ENCODE data around the gene ASRGL1. TPM values are rescaled to one million over a fixed set of nuclear protein-coding genes. Genes with fewer than 3 reads are reported as not detected.

ASRGL1 gene
- total RNA-seq, 3 donors from 2014 or later, result 3.1 to 4.5 (median 4.2) TPM

DNA sequence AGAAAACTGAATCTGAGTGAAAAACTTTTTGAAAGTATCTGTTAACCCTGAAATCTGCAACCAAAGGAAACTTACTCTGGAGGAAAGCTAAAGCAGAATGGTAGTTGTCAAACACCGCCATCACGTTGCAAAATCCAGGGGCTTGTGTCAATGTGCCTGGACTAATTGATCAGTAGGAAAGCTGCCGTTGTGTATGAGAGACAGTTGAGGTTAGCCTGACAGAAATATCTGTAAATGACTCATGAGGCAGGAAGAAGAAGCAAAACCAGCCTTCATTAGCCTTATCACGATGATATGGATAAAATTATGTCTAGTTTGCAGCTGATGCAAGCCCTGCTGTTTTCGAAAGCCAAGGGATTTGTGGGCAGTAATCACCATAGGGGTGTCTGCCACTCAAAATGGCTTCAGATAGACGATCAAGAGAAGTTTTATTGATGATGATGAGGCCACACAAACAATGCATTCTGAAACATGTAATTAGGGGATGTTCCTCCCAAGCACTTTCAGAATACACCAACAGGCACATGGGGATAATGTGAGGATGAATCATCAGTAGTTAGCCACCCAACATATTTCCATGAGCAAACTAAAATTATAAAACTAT, 90.5 kb downstream of the ASRGL1 start:
- Mint-ChIP-seq H3K9me3 (no peaks in the 10 kb centered on the region), H3K36me3 (ENCODE audit: insufficient read depth) (no peaks in the 10 kb centered on the region), H3K27me3 (ENCODE audit: low read depth) (no peaks in the 10 kb centered on the region), H3K4me1 (ENCODE audit: low read depth) (peaks cover 46% of the 10 kb centered on the region), H3K4me3 (peak overlapping the region; percentile 20)
- DNase-seq, result no peak
- peak; percentile 64 to 70 for ATAC-seq

DNA sequence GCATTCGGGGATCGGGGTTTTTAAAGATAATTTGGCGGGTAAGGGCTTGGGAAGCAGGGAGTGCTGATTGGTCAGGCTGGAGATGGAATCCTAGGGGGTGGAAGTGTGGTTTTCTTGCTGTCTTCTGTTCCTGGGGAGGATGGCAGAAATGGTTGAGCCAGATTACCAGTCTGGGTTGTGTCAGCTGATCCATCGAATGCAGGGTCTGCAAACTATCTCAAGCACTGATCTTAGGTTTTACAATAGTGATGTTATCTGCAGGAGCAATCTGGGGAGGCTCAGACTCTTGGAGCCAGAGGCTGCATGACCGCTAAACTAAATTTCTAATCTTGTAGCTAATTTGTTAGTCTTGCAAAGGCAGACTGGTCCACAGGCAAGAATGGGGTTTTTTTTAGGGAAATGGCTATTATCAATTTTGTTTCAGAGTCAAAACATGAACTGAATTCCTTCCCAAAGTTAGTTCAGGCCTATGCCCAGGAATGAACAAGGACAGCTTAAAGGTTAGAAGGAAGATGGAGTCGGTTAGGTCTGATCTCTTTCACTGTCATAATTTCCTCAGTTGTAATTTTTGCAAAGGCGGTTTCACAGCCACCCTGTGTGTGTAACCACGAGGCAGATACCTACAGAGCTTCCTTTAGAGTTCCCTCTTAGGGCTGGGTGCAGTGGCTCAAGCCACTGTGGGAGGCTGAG, 91.8 kb downstream of the ASRGL1 start:
- no peak for DNase-seq
- ATAC-seq, result no peak
- no peaks in the 10 kb centered on the region for H3K27me3 Mint-ChIP-seq (ENCODE audit: low read depth)
- H3K4me3 Mint-ChIP-seq, result no peak overlapping the region
- no peaks in the 10 kb centered on the region for H3K9me3 Mint-ChIP-seq
- peaks cover 57% of the 10 kb centered on the region for H3K4me1 Mint-ChIP-seq (ENCODE audit: low read depth)
- no peaks in the 10 kb centered on the region for H3K36me3 Mint-ChIP-seq (ENCODE audit: insufficient read depth)

DNA sequence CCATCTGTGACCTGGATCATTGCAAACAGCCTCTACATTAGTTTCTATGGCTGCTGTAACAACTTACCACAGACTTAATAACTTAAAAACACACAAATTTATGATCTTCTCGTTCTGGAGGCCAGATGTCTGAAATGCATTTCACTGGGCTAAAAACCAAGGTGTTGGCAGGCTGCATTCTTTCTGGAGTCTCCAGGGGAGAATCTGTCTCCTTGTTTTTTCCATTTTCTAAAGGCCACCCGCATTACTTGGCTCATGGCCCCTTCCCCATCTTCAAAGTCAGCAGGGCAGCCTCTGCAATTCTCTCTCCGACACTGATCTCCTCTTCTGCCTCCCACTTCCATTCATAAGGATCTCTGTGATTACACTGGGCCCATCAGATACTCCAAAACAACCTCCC, 93.2 kb downstream of the ASRGL1 start:
- ATAC-seq (no peak), DNase-seq (no peak)
- peaks cover 61% of the 10 kb centered on the region for H3K4me1 Mint-ChIP-seq (ENCODE audit: low read depth)
- no peak overlapping the region for H3K4me3 Mint-ChIP-seq
- H3K27me3 Mint-ChIP-seq (ENCODE audit: low read depth), result no peaks in the 10 kb centered on the region
- H3K9me3 Mint-ChIP-seq, result no peaks in the 10 kb centered on the region
- H3K36me3 Mint-ChIP-seq (ENCODE audit: insufficient read depth), result no peaks in the 10 kb centered on the region

DNA sequence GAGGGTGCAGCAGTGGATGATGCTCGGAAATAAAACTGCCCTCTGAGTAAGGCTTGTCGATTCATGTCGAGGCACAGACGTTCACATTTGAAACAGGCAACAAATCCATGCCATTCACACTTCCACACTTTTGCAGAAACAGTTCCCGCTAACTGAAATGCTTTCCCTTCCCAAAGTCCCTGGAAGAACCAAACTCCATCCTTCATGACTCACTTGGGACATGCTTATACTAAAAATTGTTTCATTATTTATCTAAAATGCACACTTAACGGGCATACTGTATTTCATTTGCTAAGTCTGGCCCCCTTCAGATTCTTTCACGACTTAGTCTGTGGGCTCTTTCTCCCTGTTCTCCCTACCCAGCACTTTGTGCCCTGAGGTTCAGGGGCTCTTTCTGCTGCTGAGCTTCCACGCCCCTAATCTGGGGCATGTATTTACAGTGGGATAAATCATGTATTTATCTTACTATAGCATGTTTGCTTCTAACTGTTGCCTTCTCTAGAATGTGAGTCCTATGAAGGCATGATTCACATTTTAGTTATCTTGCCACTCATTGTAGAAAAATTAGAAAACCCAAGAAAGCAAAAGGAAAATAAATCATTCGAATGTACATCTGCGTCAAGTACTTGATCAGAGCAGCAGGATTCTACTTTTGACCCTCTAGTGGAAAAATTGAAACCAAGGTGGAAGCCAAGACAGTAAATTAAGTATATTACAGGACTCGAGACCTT, 94.1 kb downstream of the ASRGL1 start:
- ATAC-seq, result no peak
- Mint-ChIP-seq H3K27me3 (ENCODE audit: low read depth) (no peaks in the 10 kb centered on the region), H3K36me3 (ENCODE audit: insufficient read depth) (no peaks in the 10 kb centered on the region), H3K9me3 (no peaks in the 10 kb centered on the region), H3K4me1 (ENCODE audit: low read depth) (peaks cover 60% of the 10 kb centered on the region), H3K4me3 (no peak overlapping the region)
- no peak for DNase-seq

DNA sequence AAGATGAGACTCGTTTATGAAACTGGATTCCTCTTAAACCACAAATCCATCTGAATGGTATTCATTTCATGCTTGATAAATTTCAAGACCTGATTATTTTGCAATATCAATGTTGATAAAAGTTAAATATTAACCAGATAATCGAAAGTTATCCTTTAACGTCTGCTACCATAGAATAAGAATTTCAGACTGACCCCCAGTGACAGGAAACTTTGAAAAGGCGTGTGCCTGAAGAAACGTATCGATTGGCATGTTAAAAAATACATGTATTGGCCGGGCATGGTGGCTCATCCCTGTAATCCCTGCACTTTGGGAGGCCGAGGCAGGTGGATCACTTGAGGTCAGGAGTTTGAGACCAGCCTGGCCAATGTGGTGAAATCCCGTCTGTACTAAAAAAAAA, 95.4 kb downstream of the ASRGL1 start:
- peaks cover 49% of the 10 kb centered on the region for H3K4me1 Mint-ChIP-seq (ENCODE audit: low read depth)
- H3K36me3 Mint-ChIP-seq (ENCODE audit: insufficient read depth), result no peaks in the 10 kb centered on the region
- no peak overlapping the region for H3K4me3 Mint-ChIP-seq
- DNase-seq, result no peak
- ATAC-seq, result no peak
- H3K27me3 Mint-ChIP-seq (ENCODE audit: low read depth), result no peaks in the 10 kb centered on the region
- no peaks in the 10 kb centered on the region for H3K9me3 Mint-ChIP-seq

DNA sequence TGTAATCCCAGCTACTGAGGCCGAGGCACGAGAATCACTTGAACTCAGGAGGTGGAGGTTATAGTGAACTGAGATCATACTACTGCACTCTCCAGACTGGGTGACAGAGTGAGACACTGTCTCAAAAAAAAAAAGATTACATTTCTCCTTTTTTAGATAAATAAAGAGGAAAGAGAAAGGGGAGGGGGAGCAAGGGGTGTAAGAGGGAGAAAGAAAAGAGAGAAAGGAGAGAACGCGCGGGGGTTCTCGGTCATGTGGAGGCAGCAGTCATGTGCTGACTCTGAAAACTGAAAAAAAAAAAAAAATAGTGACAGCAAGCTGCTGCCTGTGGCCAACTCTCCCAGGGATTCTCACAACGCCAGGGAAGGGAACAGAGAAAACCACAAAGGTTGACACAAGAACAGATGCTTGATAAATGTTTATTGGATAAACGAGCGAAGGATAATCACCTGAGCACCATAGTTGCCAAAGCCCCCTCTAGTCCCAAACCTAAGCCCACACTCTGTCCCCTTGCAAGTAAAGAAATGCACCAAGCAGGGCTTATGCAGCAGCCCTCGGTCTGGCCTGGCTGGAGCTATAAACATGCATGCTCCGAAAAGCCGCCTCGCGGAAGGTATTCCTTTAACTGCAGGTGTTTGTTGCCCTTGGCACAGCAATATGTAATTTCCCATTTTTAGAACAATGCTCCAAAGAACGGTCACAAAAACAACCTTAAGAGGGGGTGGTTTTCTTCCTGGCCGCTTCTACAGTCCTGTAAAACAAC, 96.1 kb downstream of the ASRGL1 start:
- peaks cover 43% of the 10 kb centered on the region for H3K4me1 Mint-ChIP-seq (ENCODE audit: low read depth)
- no peak for DNase-seq
- no peaks in the 10 kb centered on the region for H3K9me3 Mint-ChIP-seq
- no peaks in the 10 kb centered on the region for H3K27me3 Mint-ChIP-seq (ENCODE audit: low read depth)
- no peak overlapping the region for H3K4me3 Mint-ChIP-seq
- H3K36me3 Mint-ChIP-seq (ENCODE audit: insufficient read depth), result no peaks in the 10 kb centered on the region
- no peak for ATAC-seq

DNA sequence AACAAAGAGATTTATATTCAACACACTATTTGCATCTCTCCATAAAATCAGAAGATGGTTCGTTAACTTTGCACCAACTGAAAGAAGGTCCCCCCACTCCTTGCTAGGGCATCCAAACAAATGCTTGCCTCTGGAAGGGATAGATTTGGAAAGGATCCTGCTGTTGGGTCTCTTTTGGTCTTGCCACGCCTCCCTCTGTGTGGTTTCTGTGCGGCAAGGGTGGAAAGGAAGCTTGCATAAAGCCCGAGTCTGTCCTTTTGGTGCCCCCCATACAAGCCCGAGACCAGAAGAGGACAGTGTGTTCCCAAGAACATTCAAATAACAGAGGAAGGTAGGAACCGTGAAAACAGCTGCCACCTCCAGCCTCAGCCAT, 96.6 kb downstream of the ASRGL1 start:
- ATAC-seq (no peak), DNase-seq (no peak)
- H3K4me1 Mint-ChIP-seq (ENCODE audit: low read depth), result peaks cover 37% of the 10 kb centered on the region
- H3K9me3 Mint-ChIP-seq, result no peaks in the 10 kb centered on the region
- no peaks in the 10 kb centered on the region for H3K36me3 Mint-ChIP-seq (ENCODE audit: insufficient read depth)
- H3K4me3 Mint-ChIP-seq, result no peak overlapping the region
- no peaks in the 10 kb centered on the region for H3K27me3 Mint-ChIP-seq (ENCODE audit: low read depth)

DNA sequence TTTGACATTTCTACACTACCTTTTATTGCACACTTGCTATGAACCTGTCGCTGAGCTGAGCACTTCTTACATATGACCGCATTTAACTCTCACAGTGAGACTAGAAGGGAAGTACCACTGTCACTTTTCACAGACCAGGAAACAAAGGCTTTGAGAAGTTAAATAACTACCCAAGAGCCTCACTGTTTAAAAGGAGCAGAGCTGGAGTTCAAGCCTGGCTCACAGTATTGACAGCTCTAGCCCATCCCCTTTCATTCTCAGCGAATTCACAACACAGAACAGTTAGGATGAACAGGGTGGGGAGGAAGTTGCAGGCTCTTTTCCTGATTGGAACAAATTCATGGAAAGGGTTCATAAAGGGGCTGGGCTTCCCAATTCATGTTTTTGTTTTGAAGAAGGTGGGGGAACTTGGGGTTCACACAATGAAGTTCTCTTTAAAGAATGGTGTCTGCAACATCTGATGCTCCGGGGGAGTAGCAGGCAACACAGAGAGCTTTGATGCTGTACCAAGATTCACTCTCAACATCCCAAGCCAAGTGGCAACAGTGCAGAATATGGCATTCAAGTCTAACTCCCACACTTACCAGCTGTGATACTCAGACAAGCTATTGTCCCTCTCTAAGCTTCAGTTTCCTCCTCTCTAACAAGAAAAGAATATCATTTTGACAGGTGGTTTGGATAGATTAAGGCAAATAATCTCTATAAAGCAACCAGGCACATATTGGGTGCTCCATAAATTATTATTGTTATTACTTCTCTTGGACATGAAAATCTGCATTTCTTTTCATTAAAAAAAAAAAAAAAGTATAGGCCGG, 98.8 kb downstream of the ASRGL1 start:
- Mint-ChIP-seq H3K4me3 (no peak overlapping the region), H3K36me3 (ENCODE audit: insufficient read depth) (no peaks in the 10 kb centered on the region), H3K27me3 (ENCODE audit: low read depth) (no peaks in the 10 kb centered on the region), H3K9me3 (no peaks in the 10 kb centered on the region), H3K4me1 (ENCODE audit: low read depth) (peaks cover 29% of the 10 kb centered on the region)
- ATAC-seq (no peak), DNase-seq (no peak)

DNA sequence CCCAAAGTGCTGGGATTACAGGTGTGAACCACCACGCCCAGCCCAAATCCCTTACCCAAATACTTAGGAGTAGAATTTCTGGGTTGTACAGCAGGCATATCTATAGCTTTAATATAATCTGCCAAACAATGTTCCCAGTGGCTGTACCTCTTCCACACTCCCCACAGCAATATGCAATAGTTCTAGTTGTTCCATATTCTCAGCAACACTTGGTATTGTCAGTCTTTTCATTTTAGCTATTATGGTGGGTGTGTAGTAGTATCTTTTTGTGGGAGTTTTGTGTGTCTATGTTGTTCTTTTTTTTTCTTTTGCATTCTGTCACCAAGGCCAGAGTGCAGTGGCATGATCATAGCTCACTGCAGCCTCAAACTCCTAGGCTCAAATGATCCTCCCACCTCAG, 100.4 kb downstream of the ASRGL1 start:
- no peaks in the 10 kb centered on the region for H3K27me3 Mint-ChIP-seq (ENCODE audit: low read depth)
- DNase-seq, result no peak
- ATAC-seq, result no peak
- peaks cover 23% of the 10 kb centered on the region for H3K4me1 Mint-ChIP-seq (ENCODE audit: low read depth)
- no peak overlapping the region for H3K4me3 Mint-ChIP-seq
- no peaks in the 10 kb centered on the region for H3K9me3 Mint-ChIP-seq
- H3K36me3 Mint-ChIP-seq (ENCODE audit: insufficient read depth), result no peaks in the 10 kb centered on the region

DNA sequence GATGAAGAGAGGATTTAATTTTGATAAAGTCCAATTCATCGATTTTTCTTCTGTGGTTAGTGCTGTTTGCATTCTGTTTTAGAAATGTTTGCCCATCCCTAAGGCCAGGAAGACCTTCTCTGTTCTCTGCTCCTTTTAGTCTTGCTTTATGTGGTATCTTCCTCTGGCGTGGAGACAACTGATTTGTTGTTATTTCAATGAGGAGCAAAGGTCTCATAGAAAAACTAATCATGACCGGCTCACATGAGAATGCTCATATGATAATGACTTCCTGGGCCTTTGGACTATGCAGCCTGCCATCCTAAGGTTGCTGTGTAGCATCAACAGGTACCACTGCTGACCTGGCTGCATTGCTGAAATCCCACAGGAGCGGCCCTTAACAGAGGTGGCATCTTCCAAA, 101.4 kb downstream of the ASRGL1 start:
- Mint-ChIP-seq H3K27me3 (ENCODE audit: low read depth) (no peaks in the 10 kb centered on the region), H3K9me3 (no peaks in the 10 kb centered on the region), H3K36me3 (ENCODE audit: insufficient read depth) (no peaks in the 10 kb centered on the region), H3K4me1 (ENCODE audit: low read depth) (peaks cover 15% of the 10 kb centered on the region), H3K4me3 (no peak overlapping the region)
- ATAC-seq, result no peak
- DNase-seq, result no peak

DNA sequence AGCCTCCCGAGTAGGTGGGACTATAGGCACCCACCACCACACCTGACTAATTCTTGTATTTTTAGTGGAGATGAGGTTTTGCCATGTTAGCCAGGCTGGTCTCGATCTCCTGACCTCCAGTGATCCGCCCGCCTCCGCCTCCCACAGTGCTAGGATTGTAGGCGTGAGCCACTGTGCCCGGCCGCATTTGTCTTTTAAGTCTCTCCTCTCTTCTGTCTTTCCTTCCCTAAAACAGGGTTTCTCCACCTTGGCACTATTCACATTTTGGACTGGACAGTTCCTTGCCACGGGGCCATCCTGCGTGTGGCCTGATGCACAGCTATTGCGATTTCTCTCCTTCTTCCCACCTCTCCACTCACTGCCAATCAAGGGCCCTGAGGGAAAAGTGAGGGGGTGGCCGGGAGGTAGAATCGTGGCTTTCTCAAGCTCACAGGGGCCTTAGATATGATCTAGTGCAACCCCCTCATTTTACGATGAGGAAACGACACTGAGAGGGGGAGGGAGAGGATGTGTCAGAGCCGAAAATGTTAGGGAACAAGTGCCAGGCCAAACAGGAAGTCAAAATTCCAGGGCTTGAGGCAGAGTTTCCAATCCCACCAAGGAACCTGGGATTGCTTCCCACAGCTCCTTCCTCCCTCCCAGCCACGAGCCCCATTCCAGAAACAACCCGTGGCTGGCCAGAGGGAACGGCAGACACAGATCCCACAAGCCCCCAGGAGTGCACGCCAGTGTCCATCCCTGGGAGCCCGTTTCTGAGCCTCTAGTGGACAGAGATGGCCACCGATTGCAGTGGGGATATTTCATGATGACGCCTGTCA, 102.7 kb downstream of the ASRGL1 start:
- H3K4me1 Mint-ChIP-seq (ENCODE audit: low read depth), result peaks cover 14% of the 10 kb centered on the region
- H3K9me3 Mint-ChIP-seq, result no peaks in the 10 kb centered on the region
- peaks cover 6% of the 10 kb centered on the region for H3K27me3 Mint-ChIP-seq (ENCODE audit: low read depth)
- no peaks in the 10 kb centered on the region for H3K36me3 Mint-ChIP-seq (ENCODE audit: insufficient read depth)
- no peak overlapping the region for H3K4me3 Mint-ChIP-seq
- ATAC-seq (no peak), DNase-seq (no peak)

Measured in activated T-cell treated with anti-CD3 and anti-CD28 coated beads, Interleukin-2, amount 50 U/mL, for 4 hours (primary cell).